Subcutaneous adipose tissue (tissue), 4 donors: ENCODE measurements around the gene RAB20. TPM values are rescaled to one million over a fixed set of nuclear protein-coding genes. Genes with fewer than 3 reads are reported as not detected.

Source experiments
- CTCF ChIP-seq: fragments of 450-650 bp; IDR thresholded peaks from one replicate; pipeline ENCODE4 v1.5.1; 2016; ENCODE audit warnings: low read depth, mild to moderate bottlenecking, control low read depth, antibody characterized with exemption, moderate library complexity
- total RNA-seq, 4 donors: library from RNA; depleted of rRNA; stranded (reverse); fragments of >200 nt; gene quantifications; one replicate each; pipeline ENCODE4 v1.1.0, GENCODE V29; 2016

Gene RAB20
- total RNA-seq, 4 donors from 2014 or later, result 26.6 to 78.5 (median 37.8) TPM

- TF ChIP-seq CTCF, result no peak
Measured at GRCh38 chr13:110551284-110551683, 10.2 kb downstream of the RAB20 start.

GRCh38 chr13:110549795-110550160 lies 11.7 kb downstream of the RAB20 start:
- no peak for TF ChIP-seq CTCF

GRCh38 chr13:110548891-110549794 lies 12.4 kb downstream of the RAB20 start:
- no peak for TF ChIP-seq CTCF

- TF ChIP-seq CTCF, result no peak
Measured at GRCh38 chr13:110546926-110547325, 14.6 kb downstream of the RAB20 start.

GRCh38 chr13:110546378-110546777 lies 15.1 kb downstream of the RAB20 start:
- TF ChIP-seq CTCF, result no peak

GRCh38 chr13:110542169-110542796 lies 19.2 kb downstream of the RAB20 start:
- TF ChIP-seq CTCF, result no peak

- TF ChIP-seq CTCF, result no peak
Measured at GRCh38 chr13:110541526-110541920, 20.0 kb downstream of the RAB20 start.
